ENCODE data around the gene DUSP8.

DUSP8 gene

DNA sequence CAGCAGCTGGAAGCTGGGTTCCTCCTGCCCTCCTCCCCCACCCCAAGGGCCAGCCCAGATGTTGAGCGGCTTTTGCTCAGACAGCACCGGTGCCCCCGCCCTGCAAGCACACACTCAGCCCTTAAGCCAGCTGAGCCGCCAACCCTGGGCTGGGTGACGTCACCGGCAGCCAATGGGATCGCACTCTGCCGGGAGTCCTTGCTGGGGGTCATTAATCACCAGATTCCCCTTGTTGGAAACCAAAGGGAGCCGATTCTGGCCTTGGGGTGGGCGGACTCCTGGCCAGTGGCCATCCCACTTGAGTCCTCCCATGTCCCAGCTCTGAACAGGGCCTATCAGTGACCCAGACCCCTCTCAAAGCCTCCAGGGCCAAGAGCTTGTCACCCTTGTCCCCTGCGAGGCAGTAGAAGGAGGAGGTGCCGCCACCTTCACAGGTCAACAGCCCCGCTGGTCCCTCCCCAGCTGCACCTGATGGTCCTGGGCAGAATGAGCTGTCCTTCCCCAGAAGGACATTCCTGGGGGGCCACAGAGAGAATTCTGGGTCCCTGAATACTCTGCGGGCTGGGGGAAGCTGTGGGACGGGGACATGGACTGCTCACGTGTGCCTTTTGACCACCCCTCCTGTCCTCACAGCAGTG is 7.4 kb downstream of the DUSP8 start:
- peak; percentile 60 for DNase-seq

DNA sequence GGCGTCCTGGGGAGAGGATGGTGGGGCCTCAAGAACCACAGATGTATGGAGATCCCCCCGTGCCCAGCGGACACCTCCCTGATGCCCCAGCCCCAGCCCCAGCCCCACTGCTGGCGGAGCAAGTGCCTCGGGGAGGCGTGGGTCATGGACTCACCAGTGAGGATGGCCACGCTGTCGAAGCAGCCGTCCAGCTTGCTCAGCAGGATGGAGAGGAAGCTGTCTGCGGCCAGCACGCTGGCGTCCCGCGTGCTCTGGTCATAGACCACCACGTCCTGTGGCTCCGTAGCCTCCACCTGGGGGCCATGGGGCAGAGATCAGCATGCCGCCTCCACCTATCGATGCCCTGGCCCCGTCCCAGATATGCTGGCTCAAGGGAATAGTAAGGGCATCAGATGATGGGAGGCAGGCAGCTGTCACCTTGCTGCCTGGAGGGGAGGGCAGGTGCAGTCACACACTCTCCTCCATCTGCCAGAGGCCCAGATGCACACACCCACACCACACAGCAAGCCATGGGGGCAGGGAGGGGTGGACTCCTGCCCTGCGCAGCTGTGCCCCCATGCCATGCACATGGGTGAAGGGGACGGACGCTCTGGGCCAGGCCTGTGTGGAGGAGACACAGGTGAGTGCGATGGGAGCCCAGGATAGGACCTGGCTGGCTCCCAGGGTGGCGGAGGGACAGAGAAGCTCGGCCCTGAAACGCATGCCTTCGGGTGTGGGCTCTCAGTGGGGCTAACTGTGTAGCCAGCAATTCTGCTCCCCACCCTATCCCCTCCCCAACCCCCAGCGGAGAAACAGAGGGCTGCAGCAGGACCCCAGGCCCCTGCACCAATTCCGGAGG is 8.2 kb downstream of the DUSP8 start:
- no peak for DNase-seq

DNA sequence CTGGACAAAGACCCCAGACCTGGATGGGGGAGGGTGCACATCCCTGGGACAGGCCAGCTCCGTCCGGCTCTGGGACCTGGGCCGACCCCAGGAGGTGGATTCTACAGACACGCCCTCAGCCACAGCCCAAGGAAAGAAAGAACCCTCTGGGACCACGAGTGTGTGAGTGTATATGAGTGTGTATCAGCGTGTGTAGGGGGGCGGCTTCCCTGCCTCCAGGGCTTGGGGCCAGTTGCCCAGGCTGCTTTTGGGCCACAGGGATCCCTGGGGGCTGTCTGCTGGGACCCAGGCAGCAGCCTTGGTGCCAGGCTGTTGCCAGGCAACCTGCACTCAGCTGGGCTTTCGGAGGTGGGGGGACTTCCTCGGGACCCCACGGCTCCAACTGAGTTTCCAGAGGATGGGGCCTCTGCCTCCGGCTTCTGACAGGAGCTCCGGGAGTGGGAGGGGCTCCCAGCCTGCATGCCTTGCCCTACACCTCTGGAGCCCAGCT is 8.9 kb downstream of the DUSP8 start:
- DNase-seq: no peak

DNA sequence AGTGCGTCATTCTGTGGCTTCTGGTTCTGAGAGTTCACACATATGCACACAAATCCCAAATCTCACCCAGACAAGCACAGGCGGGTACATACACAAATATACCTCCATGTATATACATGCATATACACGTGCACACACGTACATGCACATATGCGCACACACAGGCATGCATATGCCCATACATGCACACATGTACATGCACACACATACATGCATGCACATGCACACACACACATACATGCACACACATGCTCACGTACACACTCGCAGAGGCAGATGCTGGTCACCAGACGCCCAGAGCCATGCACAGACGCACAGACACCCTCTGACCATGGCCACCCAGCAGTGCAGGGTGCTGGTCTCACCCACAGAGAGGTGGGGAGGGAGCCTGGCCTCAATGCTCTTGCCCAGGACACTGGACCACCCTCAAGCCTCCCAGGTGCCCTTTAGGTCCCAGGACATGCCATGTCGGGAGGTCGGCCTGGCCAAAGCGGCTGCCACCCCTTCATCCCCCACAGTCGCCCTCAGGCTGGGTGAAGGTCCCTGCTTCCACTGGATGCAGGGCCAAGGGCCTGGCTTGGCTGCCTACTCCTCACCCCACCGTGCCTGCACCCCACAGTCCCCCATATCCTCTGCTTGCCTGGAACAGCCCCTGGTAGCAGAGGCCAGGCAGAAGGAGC is 9.5 kb downstream of the DUSP8 start:
- DNase-seq: no peak

DNA sequence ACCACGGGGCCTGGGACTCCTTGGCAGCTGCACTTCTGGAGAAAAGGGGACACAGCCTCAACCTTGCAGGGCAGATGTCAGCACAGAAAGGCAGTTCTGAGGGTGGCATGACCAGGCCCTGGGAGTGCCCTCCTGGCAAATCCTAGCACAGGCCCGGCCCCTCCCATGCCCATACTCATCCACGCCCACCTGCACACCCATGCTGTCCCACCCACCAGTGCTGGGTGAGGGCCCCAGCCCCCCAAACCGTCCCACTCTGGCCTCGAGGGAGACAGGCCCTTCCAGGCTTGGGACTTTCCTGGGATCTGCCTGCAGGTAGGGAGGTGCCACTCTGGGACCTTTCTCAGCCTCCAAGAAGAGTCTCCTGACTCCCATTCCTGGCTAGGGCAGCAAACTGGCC is 10.1 kb downstream of the DUSP8 start:
- no peak for DNase-seq

DNA sequence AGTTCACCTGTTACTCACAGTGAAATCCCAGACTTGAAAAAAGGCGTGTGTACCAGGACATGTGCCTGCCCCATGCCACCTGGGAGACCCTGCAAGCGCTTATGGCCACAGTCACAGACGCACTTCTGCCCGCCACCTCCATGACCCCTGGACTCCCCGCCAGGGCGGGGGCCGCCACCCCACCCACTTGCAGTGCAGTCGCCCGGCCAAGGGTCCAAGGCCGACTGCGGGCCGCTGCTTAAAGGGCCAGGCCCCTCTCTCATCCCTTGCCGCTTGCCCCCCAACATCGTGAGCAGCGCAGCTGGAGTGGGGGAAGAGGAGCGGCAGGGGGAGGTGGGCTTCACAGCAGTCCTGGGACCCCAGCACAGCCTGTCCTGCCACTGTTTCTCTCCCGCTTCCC is 10.8 kb downstream of the DUSP8 start:
- no peak for DNase-seq

DNA sequence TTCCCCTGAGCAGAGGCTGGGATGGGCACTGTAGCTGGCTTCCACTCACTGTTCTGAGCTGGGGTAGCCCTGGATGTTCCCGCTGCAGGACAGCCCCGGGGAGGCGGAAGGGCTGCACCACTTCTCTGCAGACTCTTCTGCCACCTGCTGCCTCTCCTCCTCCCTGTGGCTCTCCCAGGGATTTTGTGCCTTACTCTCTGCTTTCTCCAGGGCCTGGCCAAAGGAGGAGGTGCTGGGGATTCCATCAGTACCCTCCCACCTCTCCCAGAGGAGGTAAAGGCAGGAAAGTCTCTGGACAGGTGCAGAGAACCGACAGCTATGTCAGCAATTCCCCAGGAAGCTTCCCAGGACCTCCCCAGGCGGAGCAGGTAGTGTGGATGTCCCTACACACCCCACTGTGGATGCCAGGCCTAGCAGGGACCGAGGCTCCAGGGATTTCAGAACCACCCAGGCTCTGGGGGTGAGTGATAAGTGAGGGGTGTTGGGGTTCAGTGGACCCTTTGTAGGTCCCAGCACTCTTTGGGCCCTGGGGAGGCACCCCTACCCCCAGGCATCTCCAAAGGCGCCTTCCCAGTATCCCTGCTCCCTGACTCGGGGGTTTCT is 11.3 kb downstream of the DUSP8 start:
- no peak for DNase-seq

DNA sequence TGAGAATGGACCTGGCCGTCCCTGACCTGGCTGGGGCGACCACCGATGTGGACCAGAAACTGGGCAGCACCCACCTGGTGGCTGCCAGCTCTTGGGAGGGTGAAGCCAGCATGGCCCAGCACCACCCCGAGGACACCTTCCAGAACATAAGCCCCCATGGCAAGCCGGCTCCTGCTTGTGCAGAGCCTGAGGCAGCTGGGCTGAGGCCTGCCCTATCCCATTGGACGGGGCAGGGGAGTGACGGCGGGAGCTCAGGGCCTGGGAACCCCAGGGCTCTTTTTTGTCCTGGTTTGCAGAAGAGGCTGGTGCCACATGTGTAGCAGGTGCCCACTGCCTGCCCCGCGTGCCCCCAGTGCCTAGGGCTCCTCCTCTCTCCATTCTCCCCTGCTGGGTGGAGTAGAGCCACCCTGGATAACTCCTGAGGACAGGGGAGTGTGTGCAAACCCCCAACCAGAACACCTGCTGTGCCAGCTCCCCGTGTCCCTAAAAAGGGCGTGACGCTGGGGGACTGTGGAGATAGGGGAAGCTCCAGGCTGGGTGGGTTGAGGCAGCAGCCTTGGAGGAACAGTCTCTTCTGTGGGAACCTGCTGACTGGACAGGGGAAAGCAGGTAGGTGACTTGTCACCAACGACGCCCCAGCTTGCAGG is 11.9 kb downstream of the DUSP8 start:
- no peak for DNase-seq

DNA sequence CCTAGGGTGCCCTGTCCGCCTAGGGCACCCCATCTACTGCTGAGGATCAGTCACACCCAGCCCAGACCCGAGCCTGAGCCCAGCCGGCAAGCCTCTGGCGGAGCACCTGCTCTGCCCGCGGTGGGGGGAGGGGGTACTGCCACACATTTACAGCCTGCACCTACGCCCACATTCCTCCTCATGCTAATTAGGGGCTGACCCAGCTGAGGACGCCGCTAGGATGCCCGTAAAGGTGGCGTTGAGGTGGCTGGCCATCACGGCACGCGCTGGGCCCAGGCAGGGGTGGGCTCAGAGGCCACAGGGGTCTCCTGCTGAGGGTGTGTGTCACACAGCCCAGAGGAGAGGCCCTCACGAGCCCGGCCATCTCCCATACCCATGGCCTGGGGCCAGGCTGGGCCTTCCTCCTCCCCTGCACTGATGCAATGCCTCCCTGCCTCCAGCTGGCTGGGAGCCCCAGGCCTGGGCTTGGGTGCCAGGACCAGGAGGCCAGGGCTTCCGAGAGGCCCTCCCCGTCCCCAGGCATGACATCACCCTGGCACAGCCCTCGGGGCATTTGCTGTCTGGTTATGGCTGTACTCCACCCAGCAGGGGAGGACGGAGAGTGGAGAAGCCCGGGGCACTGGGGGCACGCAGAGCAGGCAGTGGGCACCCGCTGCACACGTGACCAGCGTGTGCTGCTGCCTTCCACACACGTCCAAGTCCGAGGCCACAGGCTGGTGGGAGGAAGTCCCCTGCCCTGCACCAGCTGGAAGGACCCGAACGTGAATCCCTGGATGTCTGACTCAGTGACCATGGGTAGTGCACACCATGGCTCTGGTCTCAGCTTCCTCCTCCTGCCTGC is 12.7 kb downstream of the DUSP8 start:
- no peak for DNase-seq

DNA sequence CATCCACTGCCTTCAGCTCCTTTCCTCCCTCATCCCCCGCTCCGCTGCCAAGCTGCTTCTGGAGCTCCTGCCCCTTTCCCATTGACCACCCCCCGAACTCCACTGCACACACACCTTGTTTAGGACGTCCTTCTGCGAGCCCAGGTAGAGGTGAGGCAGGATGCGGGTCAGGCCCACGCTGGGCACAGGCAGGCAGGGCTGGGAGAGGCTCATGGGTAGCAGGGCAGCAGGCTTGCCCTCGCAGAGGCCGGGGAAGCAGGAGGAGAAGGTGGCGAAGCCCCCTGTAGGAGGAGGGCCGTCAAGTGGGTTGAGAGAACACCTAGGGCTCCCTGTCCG is 13.3 kb downstream of the DUSP8 start:
- no peak for DNase-seq

DNA sequence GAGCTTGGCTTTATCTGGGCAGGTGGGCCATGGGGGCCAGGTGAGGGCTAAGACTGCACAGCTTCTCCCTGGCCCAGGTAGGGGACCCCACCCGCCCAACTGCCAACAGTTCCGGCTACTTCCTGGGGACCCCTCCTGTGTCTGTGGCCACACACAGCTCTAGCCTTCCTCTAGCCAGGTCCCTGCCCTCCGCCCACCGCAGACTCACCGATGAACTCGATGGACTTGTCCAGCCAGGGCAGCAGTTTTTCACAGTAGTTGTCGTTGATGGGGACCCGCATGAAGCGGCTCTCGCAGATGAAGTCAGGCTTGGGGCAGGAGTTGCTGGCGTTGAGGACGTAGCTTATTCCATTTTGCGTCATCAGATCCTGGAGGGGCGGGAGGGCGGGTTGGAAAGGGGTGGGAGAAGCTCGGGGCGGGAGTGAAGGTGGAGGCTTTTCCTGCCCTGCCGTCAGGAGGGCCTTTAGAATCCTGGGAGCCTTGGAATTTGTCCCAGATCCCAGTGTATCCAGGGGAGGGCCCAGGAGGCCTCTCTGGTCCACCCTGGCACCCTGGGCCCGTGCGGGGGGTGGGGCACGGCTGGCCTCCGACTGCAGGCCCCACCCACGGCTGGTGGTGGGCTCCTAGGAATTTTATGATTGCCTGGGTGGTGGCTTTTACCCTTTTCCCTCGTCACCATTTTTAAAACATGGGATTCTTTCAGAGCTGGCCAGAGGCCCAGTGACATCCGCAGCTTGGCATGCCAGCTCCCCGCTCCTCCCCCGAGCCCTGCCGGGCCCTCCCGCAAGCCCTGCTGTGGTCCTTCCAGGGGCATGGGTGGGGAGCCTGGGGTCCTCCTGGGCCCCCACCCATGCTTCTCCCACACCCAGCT is 13.9 kb downstream of the DUSP8 start:
- peak; percentile 26 for DNase-seq

DNA sequence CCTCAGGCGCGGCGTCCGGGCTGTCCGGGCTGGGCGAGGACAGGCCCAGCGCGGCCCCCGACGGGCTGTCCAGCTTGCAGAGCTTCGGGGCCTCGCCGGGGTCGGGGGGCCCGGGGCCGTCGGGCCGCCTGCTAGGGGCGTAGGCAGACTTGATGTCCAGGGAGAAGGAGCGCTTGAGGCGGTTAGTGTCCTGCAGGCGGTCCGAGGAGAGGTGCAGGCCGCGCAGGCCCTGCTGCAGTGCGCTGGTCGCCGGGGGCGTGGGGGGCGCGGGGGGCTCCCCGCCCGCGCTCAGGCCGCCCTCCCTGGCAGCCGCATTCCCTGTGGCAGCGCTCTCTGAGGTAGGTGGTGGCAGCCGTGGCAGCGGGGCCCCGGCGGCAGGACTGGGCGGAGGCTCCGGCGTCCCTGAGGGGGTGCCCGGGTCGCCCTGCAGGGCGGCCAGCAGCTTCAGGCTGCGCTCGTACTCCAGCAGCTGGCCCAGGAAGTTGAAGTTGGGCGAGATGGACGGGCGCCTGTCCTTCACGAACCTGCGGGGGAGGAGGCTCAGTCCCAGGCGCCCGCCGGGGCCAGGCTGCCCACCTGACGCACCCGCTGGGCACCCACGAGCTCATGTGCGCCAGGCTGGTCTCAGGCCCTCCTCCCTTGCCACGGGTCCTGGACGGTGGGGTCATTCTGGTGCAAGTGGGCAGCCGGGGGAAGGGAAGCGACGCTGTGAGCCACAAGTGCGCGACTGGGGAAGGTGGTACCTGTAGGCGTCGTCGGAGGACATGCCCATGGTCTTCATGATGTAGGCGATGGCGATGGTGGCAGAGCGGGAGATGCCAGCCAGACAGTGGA is 14.8 kb downstream of the DUSP8 start:
- DNase-seq: no peak

DNA sequence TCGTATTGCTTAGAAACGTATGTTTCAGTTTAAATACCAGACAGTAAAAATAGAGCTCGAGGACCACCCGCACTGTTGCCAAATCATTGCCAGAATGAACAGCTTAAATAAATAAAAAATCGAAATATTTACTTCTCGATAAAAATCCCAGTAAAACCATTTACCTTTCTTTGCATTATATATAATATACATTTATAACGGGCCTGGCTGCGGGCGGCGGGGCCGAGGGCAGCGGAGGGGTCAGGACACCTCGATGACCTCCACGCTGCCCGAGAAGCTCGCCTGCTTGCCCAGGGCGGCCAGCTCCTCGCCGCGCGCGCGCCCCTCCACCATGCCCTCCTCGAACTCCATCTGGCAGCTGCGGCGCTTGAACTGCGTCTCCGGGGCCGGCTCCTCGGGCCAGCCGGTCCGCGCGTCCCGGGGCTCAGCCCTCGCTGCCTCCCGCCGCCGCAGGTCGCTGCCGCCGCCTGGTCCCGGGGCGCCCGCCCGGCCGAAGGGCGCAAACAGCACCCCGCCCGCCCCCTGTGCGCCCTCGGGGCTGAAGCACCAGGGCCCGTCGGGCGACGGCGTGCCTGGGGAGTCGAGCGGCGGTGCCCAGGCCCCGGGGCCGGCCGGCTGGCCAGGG is 15.7 kb downstream of the DUSP8 start:
- DNase-seq: no peak

DNA sequence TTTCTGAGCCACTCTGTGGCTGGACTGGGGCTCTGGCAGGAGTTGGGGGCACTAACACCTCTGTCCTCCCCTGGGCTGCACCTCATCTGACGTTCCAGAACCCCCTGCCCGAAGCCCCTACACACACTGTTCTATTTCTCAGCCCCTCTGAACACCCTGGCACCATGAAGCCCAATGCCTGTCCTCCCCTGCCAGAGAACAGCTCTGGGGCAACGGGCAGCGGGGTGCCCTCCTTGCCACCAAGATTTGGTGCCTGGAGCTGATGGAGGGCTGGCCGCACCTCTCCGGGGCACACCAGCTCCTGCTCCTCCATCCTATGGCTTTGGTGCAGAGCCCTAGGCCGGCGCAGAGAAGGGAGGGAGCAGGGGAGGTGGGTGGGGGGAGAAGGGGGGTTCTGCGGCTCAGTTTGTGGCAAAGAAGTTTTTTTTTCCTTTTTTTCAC is 16.3 kb downstream of the DUSP8 start:
- DNase-seq: no peak

DNA sequence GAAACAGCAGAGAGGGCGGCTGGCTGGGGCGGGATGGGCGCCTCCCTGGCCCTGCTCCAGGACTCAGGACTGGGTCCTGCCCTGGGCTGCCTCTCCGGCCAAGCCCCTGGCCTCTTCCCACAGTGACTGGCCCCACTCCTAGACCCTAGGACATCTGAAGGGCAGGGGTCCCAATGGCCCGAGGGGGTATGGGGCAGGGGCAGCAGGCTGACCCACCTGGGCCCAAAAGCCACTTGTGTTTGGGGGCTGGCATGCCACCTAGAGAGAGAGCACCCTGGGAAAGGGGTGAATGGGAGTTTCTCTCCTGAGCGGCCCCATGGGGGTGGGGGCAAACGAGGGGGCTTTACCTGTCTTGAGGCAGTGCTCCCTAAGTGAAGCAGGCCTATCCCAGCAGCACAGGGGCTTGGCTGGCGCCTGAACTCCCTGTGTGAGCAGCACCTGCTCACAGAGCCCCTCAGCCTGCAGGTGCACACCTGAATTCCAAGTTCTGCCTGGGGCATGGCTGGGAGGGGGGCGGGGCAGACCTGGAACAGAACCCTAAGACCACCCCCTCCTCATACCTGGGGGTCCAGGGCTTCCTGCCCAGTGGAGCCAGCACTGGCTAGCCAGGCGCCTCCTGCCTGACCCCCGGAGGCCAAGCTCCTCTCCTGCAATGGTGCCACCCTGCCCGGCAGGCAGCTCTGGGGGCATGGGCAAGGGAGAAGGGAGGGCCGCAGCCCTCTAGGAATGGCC is 16.9 kb downstream of the DUSP8 start:
- DNase-seq: no peak

DNA sequence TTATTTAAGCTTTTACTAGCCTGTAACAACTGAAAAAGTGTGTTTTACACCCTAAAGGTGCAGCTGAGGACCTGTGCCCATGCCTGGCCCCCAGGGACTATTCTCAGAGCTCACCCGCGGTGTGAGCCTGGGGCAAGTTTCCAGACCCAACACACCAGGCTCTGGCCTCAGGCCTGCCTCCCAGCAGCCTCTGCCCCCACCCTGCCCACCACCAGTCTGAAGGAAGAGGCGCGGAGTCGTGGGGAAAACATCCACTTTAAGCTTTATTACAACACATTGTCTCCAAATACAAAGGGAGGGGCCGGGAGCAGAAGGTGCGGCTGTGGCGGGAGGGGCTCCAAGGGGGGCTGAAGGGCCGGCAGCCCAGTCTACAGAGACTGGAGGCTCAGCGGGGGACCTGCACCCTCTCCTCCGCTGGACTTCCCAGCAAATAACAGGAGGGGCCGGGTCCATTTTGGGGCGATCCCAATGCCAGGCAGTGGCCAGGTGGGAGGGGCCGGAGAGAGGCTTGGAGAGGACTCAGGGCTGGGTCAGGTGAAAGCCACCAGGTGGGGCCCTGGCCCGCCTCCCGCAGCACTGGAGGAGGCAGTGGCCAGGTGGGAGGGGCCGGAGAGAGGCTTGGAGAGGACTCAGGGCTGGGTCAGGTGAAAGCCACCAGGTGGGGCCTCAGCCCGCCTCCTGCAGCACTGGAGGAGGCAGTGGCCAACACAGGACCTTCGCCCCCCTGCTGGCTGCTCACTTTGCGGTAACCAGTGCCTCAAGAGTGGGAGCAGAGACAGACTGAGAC is 18.1 kb downstream of the DUSP8 start:
- DNase-seq: no peak

DNA sequence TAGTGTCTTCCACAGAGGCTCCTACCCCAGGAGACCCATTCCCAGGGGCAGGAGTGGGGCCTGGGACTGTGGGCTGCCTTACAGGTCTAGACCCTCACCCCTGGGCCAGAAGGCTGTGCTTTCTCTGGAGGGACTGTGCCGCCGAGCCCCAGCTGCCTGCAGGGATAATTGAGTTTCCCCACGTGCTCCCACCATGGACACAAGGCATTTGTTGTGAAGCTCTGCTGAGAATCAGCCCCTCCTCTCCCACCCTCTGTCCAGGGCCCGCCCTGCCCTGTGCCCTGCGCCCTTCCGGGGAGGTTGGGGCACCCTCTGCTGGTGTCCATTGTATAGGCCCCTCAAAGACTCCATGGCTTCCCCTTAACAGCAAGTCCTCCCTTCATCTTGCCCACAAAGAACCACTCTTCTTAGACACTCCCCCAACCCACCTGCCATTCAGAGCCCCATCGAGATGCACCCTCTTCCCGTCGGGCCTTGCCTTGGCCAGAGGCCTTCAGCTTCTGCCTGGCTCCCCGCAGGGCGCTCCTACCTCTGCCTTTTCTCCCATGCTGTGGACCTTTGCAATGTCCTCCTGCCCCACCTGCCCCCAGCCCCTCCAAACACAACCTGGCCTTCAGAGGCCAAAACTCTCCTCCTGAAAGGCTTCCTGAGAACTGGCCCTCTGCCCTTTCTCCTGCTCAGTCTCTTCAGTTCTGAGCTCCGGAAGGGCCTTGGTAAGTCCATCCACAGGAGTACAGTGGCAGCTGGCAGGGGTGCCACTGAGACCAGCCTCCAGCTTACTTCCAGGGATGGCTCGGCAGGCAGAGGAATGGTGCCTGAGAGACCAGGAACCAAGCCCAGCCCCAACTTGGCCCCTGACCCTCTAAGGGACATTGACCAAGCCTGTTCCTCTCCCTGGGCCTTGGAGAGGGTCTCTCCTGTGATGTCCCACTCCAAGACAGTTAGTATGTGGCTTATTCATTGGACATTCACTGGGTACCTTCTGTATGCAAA is 22.4 kb downstream of the DUSP8 start:
- no peak for DNase-seq

Data from HCEC 1CT (cell line).